ENCODE data around the gene KASH5.

The KASH5 gene

GRCh38 chr19:49378512-49378911, 9.5 kb upstream of the KASH5 start:
- TF ChIP-seq CTCF (conservative IDR thresholded peaks at IDR 0.05): no peak
- no peak overlapping the region for H3K27ac ChIP-seq

- no peak for TF ChIP-seq CTCF (conservative IDR thresholded peaks at IDR 0.05)
Observed at GRCh38 chr19:49380391-49380790, 7.7 kb upstream of the KASH5 start.

GRCh38 chr19:49382639-49383038, 5.4 kb upstream of the KASH5 start:
- TF ChIP-seq CTCF (conservative IDR thresholded peaks at IDR 0.05): no peak

More at GRCh38 chr19:49380391-49380790, 7.7 kb upstream of the KASH5 start:
- no peak overlapping the region for H3K27ac ChIP-seq

GRCh38 chr19:49383599-49383998, 4.5 kb upstream of the KASH5 start:
- TF ChIP-seq CTCF (conservative IDR thresholded peaks at IDR 0.05): no peak

More at GRCh38 chr19:49382639-49383038, 5.4 kb upstream of the KASH5 start:
- no peak overlapping the region for H3K27ac ChIP-seq

GRCh38 chr19:49389406-49389805, 1.4 kb downstream of the KASH5 start:
- H3K27ac ChIP-seq: no peak overlapping the region
- TF ChIP-seq CTCF (conservative IDR thresholded peaks at IDR 0.05): no peak

More at GRCh38 chr19:49383599-49383998, 4.5 kb upstream of the KASH5 start:
- no peak overlapping the region for H3K27ac ChIP-seq

- no peak overlapping the region for H3K27ac ChIP-seq
- no peak for TF ChIP-seq CTCF (conservative IDR thresholded peaks at IDR 0.05)
Observed at GRCh38 chr19:49390131-49390928, 2.3 kb downstream of the KASH5 start.

- no peak overlapping the region for H3K27ac ChIP-seq
- TF ChIP-seq CTCF (conservative IDR thresholded peaks at IDR 0.05): no peak
Observed at GRCh38 chr19:49390929-49391359, 2.9 kb downstream of the KASH5 start.
